Breast epithelium (tissue), 3 donors: ENCODE results near the gene DNAI1.

ENCODE experiments used
- POLR2A ChIP-seq: fragments of 450-650 bp; IDR thresholded peaks from one replicate; pipeline ENCODE4 v1.6.1; 2016; ENCODE audit warnings: antibody characterized with exemption, mild to moderate bottlenecking, moderate library complexity
- POLR2AphosphoS5 ChIP-seq, 3 donors: sonication (generic); formaldehyde crosslinking; IDR thresholded peaks; one replicate each; pipeline ENCODE4 v1.6.1; 2017; ENCODE audit warnings: antibody characterized with exemption in 3 of 3
- TF ChIP-seq, protein P1 (sequence below), 3 donors: fragments of 450-650 bp; IDR thresholded peaks; one replicate each; pipeline ENCODE4 v1.5.1; 2016 to 2017; ENCODE audit warnings: antibody characterized with exemption in 3 of 3, mild to moderate bottlenecking in 3 of 3, moderate library complexity in 3 of 3

DNA sequence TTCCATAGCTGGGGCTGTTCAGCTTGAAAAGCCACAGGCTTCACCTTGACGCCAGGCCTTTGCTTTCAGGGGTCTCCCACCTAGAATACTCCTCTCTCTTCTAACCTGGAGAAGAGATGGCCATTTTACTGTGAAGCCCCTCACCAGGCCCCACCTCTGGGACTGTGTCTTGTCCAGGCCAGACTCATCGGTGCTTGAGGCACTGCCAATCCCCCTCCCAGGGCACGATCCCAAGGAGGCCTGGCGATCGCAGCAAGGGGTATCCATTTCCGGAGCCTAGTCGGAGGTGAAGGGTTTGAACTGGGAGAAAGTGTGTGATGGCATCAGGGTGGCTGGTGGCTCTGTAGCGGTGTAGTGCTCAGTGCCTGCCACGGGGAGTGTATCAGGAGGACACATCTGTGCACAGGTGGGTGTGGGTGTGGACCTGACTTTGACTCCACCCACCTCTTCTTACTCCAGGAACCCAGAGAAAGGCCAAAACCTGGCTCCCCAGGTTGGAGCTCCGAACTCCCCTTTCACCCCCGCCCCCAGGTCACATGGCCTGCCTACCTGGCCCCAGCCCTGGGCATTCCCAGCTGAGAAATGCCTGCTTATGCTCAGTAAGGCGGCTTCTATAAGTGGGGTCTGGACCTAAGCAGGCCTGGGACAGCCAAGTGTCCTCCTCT, 91.5 kb downstream of the DNAI1 start:
- no peak for TF ChIP-seq POLR2AphosphoS5 (IDR thresholded peaks at IDR 0.05)
- TF ChIP-seq, protein P1, sequence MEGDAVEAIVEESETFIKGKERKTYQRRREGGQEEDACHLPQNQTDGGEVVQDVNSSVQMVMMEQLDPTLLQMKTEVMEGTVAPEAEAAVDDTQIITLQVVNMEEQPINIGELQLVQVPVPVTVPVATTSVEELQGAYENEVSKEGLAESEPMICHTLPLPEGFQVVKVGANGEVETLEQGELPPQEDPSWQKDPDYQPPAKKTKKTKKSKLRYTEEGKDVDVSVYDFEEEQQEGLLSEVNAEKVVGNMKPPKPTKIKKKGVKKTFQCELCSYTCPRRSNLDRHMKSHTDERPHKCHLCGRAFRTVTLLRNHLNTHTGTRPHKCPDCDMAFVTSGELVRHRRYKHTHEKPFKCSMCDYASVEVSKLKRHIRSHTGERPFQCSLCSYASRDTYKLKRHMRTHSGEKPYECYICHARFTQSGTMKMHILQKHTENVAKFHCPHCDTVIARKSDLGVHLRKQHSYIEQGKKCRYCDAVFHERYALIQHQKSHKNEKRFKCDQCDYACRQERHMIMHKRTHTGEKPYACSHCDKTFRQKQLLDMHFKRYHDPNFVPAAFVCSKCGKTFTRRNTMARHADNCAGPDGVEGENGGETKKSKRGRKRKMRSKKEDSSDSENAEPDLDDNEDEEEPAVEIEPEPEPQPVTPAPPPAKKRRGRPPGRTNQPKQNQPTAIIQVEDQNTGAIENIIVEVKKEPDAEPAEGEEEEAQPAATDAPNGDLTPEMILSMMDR (IDR thresholded peaks at IDR 0.05), result no peak
- TF ChIP-seq POLR2A, result no peak
